Omental fat pad (tissue), 4 donors: ENCODE results near the gene SUCLG2. TPM values are rescaled to one million over a fixed set of nuclear protein-coding genes. Genes with fewer than 3 reads are reported as not detected.

Experiments
- ATAC-seq: fragments of 150-250 bp; one replicate; pipeline ENCODE4 v1.9.1; 2016; ENCODE audit warnings: mild to moderate bottlenecking, moderate library complexity; ENCODE audit not compliant: low FRiP score
- DNase-seq: peaks from one replicate; pipeline ENCODE4 v3.0.0-alpha.2; 2019; ENCODE audit warnings: low spot score
- total RNA-seq, 4 donors: library from RNA; depleted of rRNA; stranded (reverse); fragments of >200 nt; gene quantifications; one replicate each; pipeline ENCODE4 v1.1.0, GENCODE V29; 2016
- TF ChIP-seq, protein P1 (sequence below), 3 donors: fragments of 450-650 bp; IDR thresholded peaks; one replicate each; pipeline ENCODE4 v1.5.1; 2016 to 2017; ENCODE audit warnings: antibody characterized with exemption in 3 of 3, mild to moderate bottlenecking in 3 of 3, moderate library complexity in 2 of 3

SUCLG2 gene
- total RNA-seq, 4 donors from 2014 or later: 37.5 to 52.2 (median 42.1) TPM

- TF ChIP-seq, protein P1, sequence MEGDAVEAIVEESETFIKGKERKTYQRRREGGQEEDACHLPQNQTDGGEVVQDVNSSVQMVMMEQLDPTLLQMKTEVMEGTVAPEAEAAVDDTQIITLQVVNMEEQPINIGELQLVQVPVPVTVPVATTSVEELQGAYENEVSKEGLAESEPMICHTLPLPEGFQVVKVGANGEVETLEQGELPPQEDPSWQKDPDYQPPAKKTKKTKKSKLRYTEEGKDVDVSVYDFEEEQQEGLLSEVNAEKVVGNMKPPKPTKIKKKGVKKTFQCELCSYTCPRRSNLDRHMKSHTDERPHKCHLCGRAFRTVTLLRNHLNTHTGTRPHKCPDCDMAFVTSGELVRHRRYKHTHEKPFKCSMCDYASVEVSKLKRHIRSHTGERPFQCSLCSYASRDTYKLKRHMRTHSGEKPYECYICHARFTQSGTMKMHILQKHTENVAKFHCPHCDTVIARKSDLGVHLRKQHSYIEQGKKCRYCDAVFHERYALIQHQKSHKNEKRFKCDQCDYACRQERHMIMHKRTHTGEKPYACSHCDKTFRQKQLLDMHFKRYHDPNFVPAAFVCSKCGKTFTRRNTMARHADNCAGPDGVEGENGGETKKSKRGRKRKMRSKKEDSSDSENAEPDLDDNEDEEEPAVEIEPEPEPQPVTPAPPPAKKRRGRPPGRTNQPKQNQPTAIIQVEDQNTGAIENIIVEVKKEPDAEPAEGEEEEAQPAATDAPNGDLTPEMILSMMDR (IDR thresholded peaks at IDR 0.05): no peak
Observed at GRCh38 chr3:67644827-67645226, 9.6 kb downstream of the SUCLG2 start.

DNA sequence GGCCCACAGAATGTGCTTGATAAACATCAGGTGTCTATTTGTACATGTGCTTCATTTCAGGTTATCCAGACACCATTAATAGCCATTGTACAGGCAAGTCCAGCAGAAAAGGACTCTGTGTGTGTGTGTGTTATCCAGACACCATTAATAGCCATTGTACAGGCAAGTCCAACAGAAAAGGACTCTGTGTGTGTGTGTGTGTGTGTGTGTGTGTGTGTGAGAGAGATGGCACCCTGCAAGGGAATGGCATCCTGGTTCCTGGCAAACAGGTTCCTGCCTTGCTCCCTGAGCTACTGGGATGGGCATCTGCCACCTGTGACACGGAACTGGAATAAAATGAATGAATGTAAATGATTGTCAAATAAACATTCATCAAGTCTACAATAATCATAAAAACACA is 11.7 kb downstream of the SUCLG2 start:
- DNase-seq: no peak
- no peak for ATAC-seq
- TF ChIP-seq, protein P1 (IDR thresholded peaks at IDR 0.05): no peak

More at GRCh38 chr3:67644827-67645226, 9.6 kb downstream of the SUCLG2 start:
- DNase-seq (no peak), ATAC-seq (no peak)

GRCh38 chr3:67642190-67642589 is 12.2 kb downstream of the SUCLG2 start:
- TF ChIP-seq, protein P1 (IDR thresholded peaks at IDR 0.05): no peak
- ATAC-seq: no peak

GRCh38 chr3:67641451-67641850 is 13.0 kb downstream of the SUCLG2 start:
- TF ChIP-seq, protein P1 (IDR thresholded peaks at IDR 0.05): no peak
- DNase-seq (no peak), ATAC-seq (no peak)

More at GRCh38 chr3:67642190-67642589, 12.2 kb downstream of the SUCLG2 start:
- DNase-seq: no peak

- TF ChIP-seq, protein P1 (IDR thresholded peaks at IDR 0.05): no peak
- DNase-seq (no peak), ATAC-seq (no peak)
Observed at GRCh38 chr3:67640023-67640660, 14.3 kb downstream of the SUCLG2 start.

- DNase-seq (no peak), ATAC-seq (no peak)
- TF ChIP-seq, protein P1 (IDR thresholded peaks at IDR 0.05): no peak
Observed at GRCh38 chr3:67637255-67637900, 17.0 kb downstream of the SUCLG2 start.

GRCh38 chr3:67635806-67636205 is 18.6 kb downstream of the SUCLG2 start:
- ATAC-seq (no peak), DNase-seq (no peak)
- TF ChIP-seq, protein P1 (IDR thresholded peaks at IDR 0.05): no peak
